HUES48 (cell line): Measurements from ENCODE around the gene UHMK1.
A peak's percentile ranks its signal among the peaks of the same experiment; 100 is the strongest.
"Not testable (repeated sequence)": the region's sequence is repeated elsewhere in the genome, so short reads cannot be mapped to it uniquely, and the experiment has no call there.

Experiments
- H3K27ac ChIP-seq: one replicate; pipeline ENCODE4 v1.7.0; 2013; ENCODE audit warnings: low read depth, low read length, inconsistent platforms
- H3K27me3 ChIP-seq: 2 replicates; pipeline ENCODE4 v1.6.1; 2013; ENCODE audit warnings: mild to moderate bottlenecking, low read length; ENCODE audit not compliant: control insufficient read depth, insufficient read depth
- H3K36me3 ChIP-seq: 2 replicates; pipeline ENCODE4 v1.6.1; 2013; ENCODE audit warnings: low read length; ENCODE audit not compliant: control insufficient read depth, insufficient read depth
- H3K4me1 ChIP-seq: 2 replicates; pipeline ENCODE4 v1.6.1; 2013; ENCODE audit warnings: mild to moderate bottlenecking, low read length; ENCODE audit not compliant: control insufficient read depth, insufficient read depth
- H3K4me3 ChIP-seq: 2 replicates; pipeline ENCODE4 v1.5.1; 2013; ENCODE audit warnings: mild to moderate bottlenecking, low read depth, low read length
- H3K9ac ChIP-seq: 2 replicates; pipeline ENCODE4 v1.6.1; 2013; ENCODE audit warnings: mild to moderate bottlenecking, low read depth, low read length, moderate library complexity
- H3K9me3 ChIP-seq: 2 replicates; pipeline ENCODE4 v1.6.1; 2013; ENCODE audit warnings: low read length; ENCODE audit not compliant: control insufficient read depth, insufficient read depth

UHMK1 gene

DNA sequence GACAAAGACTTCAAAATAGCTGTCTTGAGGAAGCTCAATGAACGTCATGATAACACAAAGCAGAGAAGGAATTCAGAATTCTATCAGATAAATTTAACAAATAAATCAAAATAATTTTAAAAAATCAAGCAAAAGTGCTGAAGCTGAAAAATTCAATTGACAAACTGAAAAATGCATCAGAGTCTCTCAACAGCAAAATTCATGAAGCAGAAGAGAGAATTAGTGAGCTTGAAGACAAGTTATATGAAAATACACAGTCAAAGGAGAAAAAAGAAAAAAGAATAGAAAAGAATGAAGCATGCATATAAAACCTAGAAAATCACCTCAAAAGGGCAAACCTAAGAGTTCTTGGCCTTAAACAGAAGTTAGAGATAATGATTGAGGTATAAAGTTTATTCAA is 21.0 kb upstream of the UHMK1 start:
- Histone ChIP-seq H3K27ac (no peak overlapping the region), H3K9ac (no peak overlapping the region), H3K4me3 (no peak overlapping the region), H3K27me3 (no peaks in the 10 kb centered on the region), H3K4me1 (peaks cover 5% of the 10 kb centered on the region), H3K9me3 (no peaks in the 10 kb centered on the region), H3K36me3 (no peaks in the 10 kb centered on the region)

GRCh38 chr1:162485236-162485635 is 12.4 kb upstream of the UHMK1 start:
- no peaks in the 10 kb centered on the region for H3K36me3 ChIP-seq
- no peaks in the 10 kb centered on the region for H3K9me3 ChIP-seq
- H3K4me3 ChIP-seq, result no peak overlapping the region

DNA sequence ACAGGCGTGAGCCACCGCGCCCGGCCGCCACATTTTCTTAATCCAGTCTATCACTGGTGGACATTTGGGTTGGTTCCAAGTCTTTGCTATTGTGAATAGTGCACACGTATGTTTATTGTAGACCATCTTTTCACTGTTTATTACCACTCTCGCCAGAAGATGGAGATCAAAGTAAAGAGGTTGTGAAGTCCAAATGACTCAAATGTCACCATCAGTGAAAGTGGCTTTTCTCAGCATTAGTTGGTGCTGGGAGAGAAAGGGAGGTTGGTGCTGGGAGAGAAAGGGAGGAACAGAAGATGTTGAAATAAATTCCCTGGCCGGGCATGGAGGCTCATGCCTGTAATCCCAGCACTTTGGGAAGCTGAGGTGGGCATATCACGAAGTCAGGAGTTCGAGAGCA is 10.4 kb upstream of the UHMK1 start:
- no peaks in the 10 kb centered on the region for H3K9me3 ChIP-seq

More at GRCh38 chr1:162485236-162485635, 12.4 kb upstream of the UHMK1 start:
- H3K27ac ChIP-seq, result no peak overlapping the region
- no peaks in the 10 kb centered on the region for H3K4me1 ChIP-seq
- H3K9ac ChIP-seq, result no peak overlapping the region
- H3K27me3 ChIP-seq, result no peaks in the 10 kb centered on the region

DNA sequence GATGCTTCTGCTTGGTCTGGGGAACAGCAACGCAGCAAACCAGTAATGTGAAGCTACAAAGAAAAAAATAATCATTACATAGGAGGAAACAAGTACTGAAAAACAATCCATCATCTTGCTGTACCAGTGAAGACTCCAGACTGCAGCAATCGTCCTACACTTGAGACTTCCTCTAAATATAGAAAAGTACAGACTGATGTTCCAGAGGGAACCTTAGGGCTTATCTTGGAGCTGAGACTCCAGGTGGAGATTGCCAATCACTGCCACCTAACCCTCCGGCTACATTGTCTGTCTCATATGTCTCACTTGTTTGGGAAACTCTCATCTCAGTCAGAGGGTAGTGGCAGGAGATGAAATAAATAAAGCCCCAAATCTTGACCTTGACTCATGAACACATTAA is 9.4 kb upstream of the UHMK1 start:
- Histone ChIP-seq H3K9ac (no peak overlapping the region), H3K4me3 (no peak overlapping the region), H3K4me1 (no peaks in the 10 kb centered on the region), H3K9me3 (no peaks in the 10 kb centered on the region), H3K27me3 (peaks cover 4% of the 10 kb centered on the region), H3K27ac (no peak overlapping the region), H3K36me3 (no peaks in the 10 kb centered on the region)

More for the DNA sequence above, 10.4 kb upstream of the UHMK1 start:
- Histone ChIP-seq H3K9ac (no peak overlapping the region), H3K4me3 (no peak overlapping the region), H3K36me3 (no peaks in the 10 kb centered on the region), H3K27me3 (peaks cover 4% of the 10 kb centered on the region), H3K4me1 (no peaks in the 10 kb centered on the region), H3K27ac (no peak overlapping the region)

DNA sequence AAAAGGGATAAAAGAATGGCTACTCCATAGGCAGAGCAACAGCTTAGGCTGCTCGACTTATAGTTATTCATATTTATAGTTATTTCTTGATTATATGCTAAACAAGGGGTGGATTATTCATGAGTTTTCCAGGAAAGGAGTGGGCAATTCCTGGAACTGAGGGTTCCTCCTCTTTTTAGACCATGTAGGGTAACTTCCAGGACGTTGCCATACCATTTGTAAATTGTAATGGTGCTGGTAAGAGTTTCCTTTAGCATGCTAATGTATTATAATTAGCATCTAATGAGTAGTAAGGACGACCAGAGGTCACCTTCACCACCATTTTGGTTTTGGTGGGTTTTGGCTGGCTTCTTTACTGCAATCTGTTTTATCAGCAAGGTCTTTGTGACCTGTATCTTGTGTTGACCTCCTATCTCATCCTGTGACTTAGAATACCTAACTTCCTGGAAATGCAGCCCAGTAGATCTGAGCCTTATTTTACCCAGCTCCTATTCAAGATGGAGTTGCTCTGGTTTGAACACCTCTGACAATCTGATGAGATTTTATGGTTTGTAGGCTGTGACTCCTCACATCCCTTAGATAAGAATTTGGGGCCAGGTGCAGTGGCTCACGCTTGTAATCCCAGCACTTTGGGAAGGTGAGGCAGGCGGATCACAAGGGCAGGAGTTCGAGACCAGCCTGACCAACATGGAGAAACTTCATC is 1.9 kb upstream of the UHMK1 start:
- H3K27me3 ChIP-seq, H3K9ac ChIP-seq: not testable (repeated sequence)

DNA sequence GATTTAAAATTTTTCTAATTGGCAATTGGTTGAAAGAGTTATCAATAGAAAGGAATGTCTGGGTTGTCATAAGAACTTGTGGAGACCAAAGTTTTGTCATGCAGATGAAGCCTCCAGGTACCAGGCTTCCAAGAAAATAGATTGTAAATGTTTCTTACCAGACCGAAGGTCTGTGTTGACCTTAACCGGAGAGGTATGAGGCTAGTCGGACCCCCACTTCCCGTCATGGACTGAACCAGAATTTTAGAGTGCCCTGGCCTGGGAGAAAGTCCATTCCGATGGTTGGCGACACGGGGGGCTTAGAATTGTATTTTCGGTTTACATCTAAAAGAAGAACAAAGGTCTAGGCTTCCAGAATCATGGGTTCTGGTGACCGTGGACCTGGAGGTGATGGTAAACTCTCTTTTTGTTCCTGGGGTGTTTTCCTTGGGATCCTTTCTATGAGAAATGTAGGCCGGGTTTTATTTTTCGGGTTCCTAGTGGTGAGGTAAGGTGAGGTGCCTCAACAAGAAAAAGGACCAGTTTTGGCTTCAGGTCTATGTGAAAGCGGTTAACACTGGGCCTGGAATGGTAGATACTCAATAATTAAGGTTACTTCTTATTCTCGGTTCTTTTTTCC is 405 bp upstream of the UHMK1 start:
- peaks cover 25% of the 10 kb centered on the region for H3K36me3 ChIP-seq
- peak overlapping the region; percentile 22 for H3K27ac ChIP-seq
- H3K4me1 ChIP-seq, result peaks cover 12% of the 10 kb centered on the region; the same call in 1 of the 2 replicates
- no peaks in the 10 kb centered on the region for H3K9me3 ChIP-seq
- H3K27me3 ChIP-seq, result no peaks in the 10 kb centered on the region
- peak overlapping the region; percentile 93 for H3K4me3 ChIP-seq
- peak overlapping the region; percentile 32; the same call in 1 of the 2 replicates for H3K9ac ChIP-seq

More for the DNA sequence above, 1.9 kb upstream of the UHMK1 start:
- H3K4me3 ChIP-seq, H3K36me3 ChIP-seq, H3K27ac ChIP-seq, H3K9me3 ChIP-seq: not testable (repeated sequence)
- peaks cover 12% of the 10 kb centered on the region; the same call in 1 of the 2 replicates for H3K4me1 ChIP-seq

- Histone ChIP-seq H3K36me3 (peaks cover 37% of the 10 kb centered on the region), H3K4me1 (peaks cover 12% of the 10 kb centered on the region; the same call in 1 of the 2 replicates), H3K27ac (peak overlapping the region; percentile 82), H3K9me3 (no peaks in the 10 kb centered on the region), H3K27me3 (no peaks in the 10 kb centered on the region), H3K4me3 (peak overlapping the region; percentile 93), H3K9ac (peak overlapping the region; percentile 92)
These were observed 835 bp downstream of the UHMK1 start for GRCh38 chr1:162498496-162498810.

DNA sequence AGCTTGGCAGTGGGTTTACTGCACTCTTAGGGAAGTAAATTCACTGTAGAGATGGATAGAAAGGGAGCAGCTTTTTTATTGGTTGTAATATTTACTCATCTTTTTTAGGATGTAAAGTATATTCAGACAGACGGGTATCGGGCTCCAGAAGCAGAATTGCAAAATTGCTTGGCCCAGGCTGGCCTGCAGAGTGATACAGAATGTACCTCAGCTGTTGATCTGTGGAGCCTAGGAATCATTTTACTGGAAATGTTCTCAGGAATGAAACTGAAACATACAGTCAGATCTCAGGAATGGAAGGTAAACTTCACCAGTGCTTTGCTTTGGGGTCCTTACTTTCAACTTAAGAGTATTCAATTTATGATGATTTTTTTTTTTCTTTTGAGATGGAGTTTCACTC is 3.2 kb downstream of the UHMK1 start:
- Histone ChIP-seq H3K9me3 (no peaks in the 10 kb centered on the region), H3K27ac (no peak overlapping the region), H3K36me3 (peaks cover 59% of the 10 kb centered on the region), H3K4me1 (peaks cover 12% of the 10 kb centered on the region; the same call in 1 of the 2 replicates), H3K27me3 (no peaks in the 10 kb centered on the region), H3K9ac (no peak overlapping the region), H3K4me3 (no peak overlapping the region)

DNA sequence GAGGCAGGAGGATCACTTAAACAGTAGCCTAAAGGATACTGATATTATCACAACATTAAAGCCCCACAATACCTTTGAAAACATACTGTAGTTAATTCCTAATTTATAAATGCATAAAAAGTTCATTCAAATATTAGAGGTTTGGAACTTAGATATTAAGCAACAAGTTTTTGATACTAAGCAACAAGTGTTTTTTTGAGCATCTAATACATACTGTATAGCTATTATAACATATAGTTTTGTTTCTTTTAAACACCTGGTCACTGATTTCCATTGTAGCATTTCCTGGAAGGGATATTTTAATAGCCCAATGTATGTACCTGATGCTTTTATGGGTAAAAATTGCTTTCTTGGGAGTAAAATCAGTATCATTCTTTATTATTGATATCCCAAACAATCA is 4.5 kb downstream of the UHMK1 start:
- Histone ChIP-seq H3K36me3 (peaks cover 65% of the 10 kb centered on the region), H3K27me3 (no peaks in the 10 kb centered on the region), H3K4me1 (peaks cover 11% of the 10 kb centered on the region; the same call in 1 of the 2 replicates), H3K27ac (no peak overlapping the region), H3K9ac (no peak overlapping the region), H3K4me3 (no peak overlapping the region), H3K9me3 (no peaks in the 10 kb centered on the region)

DNA sequence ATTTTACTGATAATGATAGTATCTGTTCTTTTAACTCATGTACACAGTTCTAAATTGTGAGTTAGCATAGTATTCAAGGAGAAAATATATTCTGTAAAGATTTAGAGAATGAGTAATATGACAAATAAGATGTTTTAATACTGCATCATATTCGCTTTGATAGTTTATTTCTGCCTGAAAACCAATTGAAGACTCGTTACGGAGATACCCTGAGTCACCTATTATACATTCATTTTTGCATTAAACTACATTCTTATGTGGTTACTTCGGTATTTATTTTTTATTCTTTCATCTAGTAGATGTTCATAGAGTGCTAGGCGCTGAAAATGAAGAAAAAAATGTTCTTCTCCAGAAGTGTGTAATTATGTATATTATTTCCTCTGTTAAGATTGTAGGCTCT is 5.3 kb downstream of the UHMK1 start:
- Histone ChIP-seq H3K4me3 (no peak overlapping the region), H3K27ac (no peak overlapping the region), H3K4me1 (peaks cover 7% of the 10 kb centered on the region; the same call in 1 of the 2 replicates), H3K9me3 (no peaks in the 10 kb centered on the region), H3K27me3 (no peaks in the 10 kb centered on the region), H3K36me3 (peaks cover 67% of the 10 kb centered on the region), H3K9ac (no peak overlapping the region)

GRCh38 chr1:162527314-162527713 is 29.7 kb downstream of the UHMK1 start:
- Histone ChIP-seq H3K9me3 (no peaks in the 10 kb centered on the region), H3K9ac (no peak overlapping the region), H3K4me3 (no peak overlapping the region), H3K27me3 (no peaks in the 10 kb centered on the region), H3K4me1 (peaks cover 13% of the 10 kb centered on the region), H3K27ac (no peak overlapping the region), H3K36me3 (peaks cover 49% of the 10 kb centered on the region)
